Lung (tissue), 12 donors: ENCODE measurements around the gene TEX51. TPM values are rescaled to one million over a fixed set of nuclear protein-coding genes. Genes with fewer than 3 reads are reported as not detected.

Source experiments
- ATAC-seq: fragments of 200-7000 bp; cut with Tn5 transposase; one replicate; pipeline ENCODE4 v1.9.1; 2020; ENCODE audit warnings: moderate number of reproducible peaks; ENCODE audit not compliant: insufficient read depth, low FRiP score
- DNase-seq, 3 donors: peaks; one replicate each; pipeline ENCODE4 v3.0.0-alpha.2; 2013 to 2017
- H3K27ac ChIP-seq, 2 donors: one replicate each; pipeline ENCODE4 v1.5.1; 2013; ENCODE audit warnings: mild to moderate bottlenecking in 2 of 2, moderate library complexity in 2 of 2, control low read depth in 1 of 2, inconsistent platforms in 1 of 2, low read depth in 1 of 2, low read length in 1 of 2
- H3K27me3 ChIP-seq, 3 donors: one replicate each; pipeline ENCODE4 v1.5.1; 2013; ENCODE audit warnings: low read length in 2 of 3; ENCODE audit not compliant: control insufficient read depth in 3 of 3, insufficient read depth in 3 of 3
- H3K36me3 ChIP-seq, 4 donors: one replicate each; pipeline ENCODE4 v1.5.1; 2013; ENCODE audit warnings: low read length in 4 of 4, mild to moderate bottlenecking in 1 of 4, moderate library complexity in 1 of 4; ENCODE audit not compliant: control insufficient read depth in 4 of 4, insufficient read depth in 4 of 4
- H3K4me1 ChIP-seq, 5 donors: one replicate each; pipeline ENCODE4 v1.5.1; 2013; ENCODE audit warnings: low read length in 5 of 5, mild to moderate bottlenecking in 2 of 5, moderate library complexity in 1 of 5; ENCODE audit not compliant: control insufficient read depth in 5 of 5, insufficient read depth in 5 of 5
- H3K4me3 ChIP-seq: one replicate; pipeline ENCODE4 v1.5.1; 2013; ENCODE audit warnings: mild to moderate bottlenecking, control low read depth, moderate library complexity
- H3K9ac ChIP-seq, 2 donors: one replicate each; pipeline ENCODE4 v1.5.1; 2013; ENCODE audit warnings: low read length in 2 of 2, control low read depth in 1 of 2; ENCODE audit not compliant: insufficient read depth in 1 of 2
- H3K9me3 ChIP-seq, 4 donors: one replicate each; pipeline ENCODE4 v1.5.1; 2013; ENCODE audit warnings: low read length in 3 of 4, mild to moderate bottlenecking in 1 of 4, moderate library complexity in 1 of 4; ENCODE audit not compliant: control insufficient read depth in 4 of 4, insufficient read depth in 3 of 4
- CTCF ChIP-seq: IDR thresholded peaks from 2 replicates; pipeline ENCODE4 v1.5.1; 2012; ENCODE audit warnings: mild to moderate bottlenecking; ENCODE audit errors: control extremely low read depth, extremely low read depth
- WGBS, 2 donors: extraction: QIAGEN DNeasy Blood & Tissue Kit; methylation state at CpG; one replicate each; pipeline ENCODE4 v1.1.7; 2013; 5-methylcytosine and 5-hydroxymethylcytosine counted together
- polyA plus RNA-seq, 2 donors: library from polyadenylated mRNA; stranded (reverse); fragments of 200-250 nt; gene quantifications; one replicate each; pipeline ENCODE4 v1.2.1, GENCODE V29; 2013
- total RNA-seq, 2 donors: library from RNA; depleted of rRNA in 1 of 2; stranded (reverse); fragments of >200 nt in 1 of 2; gene quantifications; one replicate each; pipeline ENCODE4 v1.2.1, GENCODE V29; 2014 to 2021
- donor health status: control.
- donor health status: control.
- donor health status: Bipolar disorder and iron deficiency.
- donor health status: healthy.
- donor health status: DM: yes; HTN: yes; CAD: no.

The TEX51 gene
- total and polyA plus RNA-seq, 4 donors: not detected

- Histone ChIP-seq H3K9me3 (peaks cover 0 to 3% (median 0%) of the 10 kb centered on the region in 4 donors), H3K27me3 (no peaks in the 10 kb centered on the region), H3K4me3 (no peak overlapping the region), H3K9ac (no peak overlapping the region), H3K4me1 (peaks cover 0 to 2% (median 0%) of the 10 kb centered on the region in 5 donors), H3K36me3 (no peaks in the 10 kb centered on the region), H3K27ac (no peak overlapping the region)
- ATAC-seq (no peak), DNase-seq (no peak)
- WGBS, 2 donors: 88 to 93% methylated on average over 4 of the region's 4 CpGs
- TF ChIP-seq CTCF: no peak
These were observed 37.6 kb downstream of the TEX51 start for GRCh38 chr2:126936219-126936723.

- Histone ChIP-seq H3K9me3 (peaks cover 0 to 5% (median 1%) of the 10 kb centered on the region in 4 donors), H3K4me3 (no peak overlapping the region), H3K36me3 (no peaks in the 10 kb centered on the region), H3K9ac (no peak overlapping the region), H3K27ac (no peak overlapping the region), H3K4me1 (peaks cover 0 to 2% (median 0%) of the 10 kb centered on the region in 5 donors), H3K27me3 (no peaks in the 10 kb centered on the region)
- DNase-seq (no peak), ATAC-seq (no peak)
- TF ChIP-seq CTCF: no peak
- WGBS, 2 donors: 87% methylated on average over 4 of the region's 4 CpGs
These were observed 41.6 kb downstream of the TEX51 start for GRCh38 chr2:126940331-126940730.

DNA sequence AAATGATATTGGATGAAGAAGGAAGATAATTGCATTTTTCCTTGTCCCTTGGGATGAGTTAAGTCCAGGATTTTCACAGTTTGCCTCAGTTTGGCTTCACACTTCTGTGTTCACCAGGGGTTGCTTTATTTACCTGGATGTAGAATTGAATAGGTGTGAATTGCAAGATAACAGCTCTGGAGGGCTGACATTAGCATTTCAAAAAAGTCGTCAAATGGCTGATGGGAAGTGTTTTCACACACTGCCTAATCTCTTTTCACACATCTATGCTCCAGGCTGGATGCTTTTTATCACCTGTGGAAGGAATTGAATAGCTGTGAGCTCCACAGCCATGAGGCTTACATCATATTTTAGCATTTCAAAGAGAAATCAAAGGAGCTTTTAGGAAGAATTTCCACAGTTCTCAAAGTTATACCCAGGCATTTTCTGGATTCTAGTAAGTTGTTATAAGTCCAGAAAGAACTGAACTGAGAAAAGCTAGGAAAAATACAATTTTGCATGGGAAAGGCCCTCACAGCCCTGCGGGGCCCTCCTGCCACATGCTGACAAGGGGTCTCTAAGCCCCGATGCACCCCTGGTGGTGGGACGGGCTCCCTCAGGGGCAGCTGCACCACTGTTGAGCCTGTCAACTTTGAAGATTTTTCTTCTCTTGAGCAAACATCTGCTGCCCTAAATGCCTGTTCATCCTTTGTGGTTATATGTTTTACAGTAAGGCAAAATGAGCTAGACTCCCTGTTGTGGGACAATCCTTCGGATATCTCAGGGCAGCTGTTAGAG is 43.9 kb downstream of the TEX51 start:
- WGBS, 2 donors: 48 to 58% methylated on average over 5 of the region's 5 CpGs
- no peaks in the 10 kb centered on the region for H3K27me3 ChIP-seq
- TF ChIP-seq CTCF: no peak
- DNase-seq: no peak
- no peaks in the 10 kb centered on the region for H3K36me3 ChIP-seq
- H3K4me3 ChIP-seq: no peak overlapping the region
- peaks cover 0 to 2% (median 0%) of the 10 kb centered on the region in 5 donors for H3K4me1 ChIP-seq
- no peak overlapping the region for H3K27ac ChIP-seq
- peaks cover 0 to 5% (median 1%) of the 10 kb centered on the region in 4 donors for H3K9me3 ChIP-seq
- H3K9ac ChIP-seq: no peak overlapping the region
- ATAC-seq: no peak
